Measurements from ENCODE around the gene NXN.
"Not testable (repeated sequence)": the region's sequence is repeated elsewhere in the genome, so short reads cannot be mapped to it uniquely, and the experiment has no call there.

The NXN gene

GRCh38 chr17:752002-752619, 227.5 kb downstream of the NXN start, which contains the start of gene GEMIN4:
Gene GEMIN4 (minus strand): TSS chr17:752264. CDS start chr17:752142, 122 bp downstream.
- peak; percentile 89 to 91 (median 91) for DNase-seq
- 0% methylated on average over 66 of the region's 87 CpGs for WGBS (ENCODE audit: insufficient coverage)
- peak within 1 kb of the TSS; percentile 40 to 88 (median 76) for H3K4me3 ChIP-seq (ENCODE audit: control insufficient read depth in 1 of 7, extremely low read depth in 1 of 7, insufficient read depth in 4 of 7, low read depth in 2 of 7, low read length in 6 of 7)
- H3K9me3 ChIP-seq (ENCODE audit: control extremely low read depth in 1 of 5, control insufficient read depth in 4 of 5, insufficient read depth in 2 of 5, low read depth in 1 of 5, low read length in 4 of 5) = peaks cover 0 to 3% (median 0%) of the 10 kb centered on the region in 5 experiments
- ChIA-PET POLR2A (no interaction called here), CTCF (interaction anchor here (0.5 to 1.8 kb wide), 11 partner anchors 8 to 247 kb away, joined by 3 to 10 read pairs (median 3); no protein-coding TSS in a partner anchor)
- peaks cover 7 to 26% (median 21%) of the 10 kb centered on the region in 4 experiments for H3K4me1 ChIP-seq (ENCODE audit: control extremely low read depth in 1 of 4, control insufficient read depth in 4 of 4, insufficient read depth in 4 of 4, low read length in 3 of 4)
- peak within 1 kb of the TSS; percentile 25 to 73 for H3K27ac ChIP-seq (ENCODE audit: insufficient read depth in 1 of 2, low read depth in 1 of 2, low read length in 2 of 2, poor library complexity in 1 of 2, severe bottlenecking in 2 of 2)
- peaks cover under 1 to 26% (median 18%) of the 10 kb centered on the region in 4 experiments for H3K36me3 ChIP-seq (ENCODE audit: control insufficient read depth in 4 of 4, insufficient read depth in 4 of 4, low read length in 3 of 4)
- H3K27me3 ChIP-seq (replicated peaks in 2 of 5; ENCODE audit: control insufficient read depth in 4 of 5, insufficient read depth in 5 of 5, low read length in 4 of 5) = no peaks in the 10 kb centered on the region

DNA sequence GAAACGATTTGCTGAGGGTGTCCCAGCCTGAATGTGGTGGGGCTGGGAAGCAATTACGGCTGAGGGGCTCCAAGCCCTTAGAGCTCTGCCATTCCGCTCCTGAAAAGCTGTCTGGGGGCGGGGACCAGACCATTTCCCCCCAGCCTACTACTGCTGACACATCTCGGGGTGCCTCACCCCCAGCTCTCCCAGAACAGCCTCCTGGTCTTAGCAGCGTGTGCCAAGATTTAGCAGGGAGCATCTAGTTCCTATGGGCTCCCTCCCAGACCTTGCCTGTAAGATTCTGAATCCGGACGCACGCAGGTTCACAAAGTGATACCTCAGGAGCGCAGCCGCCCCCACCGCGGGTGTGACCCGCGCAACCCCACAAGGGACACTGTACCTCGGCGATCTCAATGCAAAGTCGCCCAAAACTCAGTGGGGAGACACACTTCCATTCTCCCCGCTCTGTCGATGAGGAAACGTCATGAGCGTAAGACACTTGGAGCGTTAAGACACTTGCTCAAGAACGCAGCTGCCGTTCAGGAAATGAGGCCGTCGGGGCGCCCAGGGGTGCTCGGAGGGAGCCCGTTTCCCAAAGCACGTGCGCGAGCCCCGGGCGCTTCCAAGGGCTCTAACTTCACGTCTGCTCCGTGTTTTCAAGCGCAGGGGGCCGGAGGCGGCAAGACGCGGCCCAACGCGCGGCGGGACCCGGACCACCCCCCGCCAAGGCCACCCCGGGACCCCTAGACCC, 228.1 kb downstream of the NXN start:
- POLR2A ChIA-PET = interaction anchor here (0.7 kb wide), 1 partner anchor 30 kb away, joined by 3 read pairs; no protein-coding TSS in a partner anchor
- Histone ChIP-seq H3K4me3 (ENCODE audit: control insufficient read depth in 1 of 7, extremely low read depth in 1 of 7, insufficient read depth in 4 of 7, low read depth in 2 of 7, low read length in 6 of 7) (peak overlapping the region; percentile 40 to 88 (median 76)), H3K36me3 (ENCODE audit: control insufficient read depth in 4 of 4, insufficient read depth in 4 of 4, low read length in 3 of 4) (peaks cover 6 to 26% (median 18%) of the 10 kb centered on the region in 4 experiments), H3K27ac (ENCODE audit: insufficient read depth in 1 of 2, low read depth in 1 of 2, low read length in 2 of 2, poor library complexity in 1 of 2, severe bottlenecking in 2 of 2) (peak overlapping the region in 1 of 2 experiments; percentile 73), H3K4me1 (ENCODE audit: control extremely low read depth in 1 of 4, control insufficient read depth in 4 of 4, insufficient read depth in 4 of 4, low read length in 3 of 4) (peaks cover 7 to 26% (median 21%) of the 10 kb centered on the region in 4 experiments), H3K9me3 (ENCODE audit: control extremely low read depth in 1 of 5, control insufficient read depth in 4 of 5, insufficient read depth in 2 of 5, low read depth in 1 of 5, low read length in 4 of 5) (peaks cover 0 to 3% (median 0%) of the 10 kb centered on the region in 5 experiments), H3K27me3 (replicated peaks in 2 of 5; ENCODE audit: control insufficient read depth in 4 of 5, insufficient read depth in 5 of 5, low read length in 4 of 5) (no peaks in the 10 kb centered on the region)
- WGBS (ENCODE audit: insufficient coverage) = under 1% methylated on average over 42 of the region's 49 CpGs
- CTCF ChIA-PET = interaction anchor here (0.6 to 1.8 kb wide), 6 partner anchors 9 to 21 kb away, joined by 3 to 6 read pairs (median 3); no protein-coding TSS in a partner anchor
- DNase-seq = peak; percentile 39 to 70 (median 63)

GRCh38 chr17:750431-751037, 229.0 kb downstream of the NXN start:
- ChIA-PET CTCF (interaction anchor here (0.8 to 1.6 kb wide), 5 partner anchors 8 to 20 kb away, joined by 3 to 6 read pairs (median 3); no protein-coding TSS in a partner anchor), POLR2A (interaction anchor here (0.7 kb wide), 1 partner anchor 31 kb away, joined by 3 read pairs; no protein-coding TSS in a partner anchor)
- no peak for DNase-seq
- H3K27me3 ChIP-seq (replicated peaks in 2 of 5; ENCODE audit: control insufficient read depth in 4 of 5, insufficient read depth in 5 of 5, low read length in 4 of 5) = no peaks in the 10 kb centered on the region
- H3K36me3 ChIP-seq (ENCODE audit: control insufficient read depth in 4 of 4, insufficient read depth in 4 of 4, low read length in 3 of 4) = peaks cover 6 to 35% (median 26%) of the 10 kb centered on the region in 4 experiments
- H3K4me3 ChIP-seq (ENCODE audit: control insufficient read depth in 1 of 7, extremely low read depth in 1 of 7, insufficient read depth in 4 of 7, low read depth in 2 of 7, low read length in 6 of 7) = peak overlapping the region in 4 of 7 experiments; percentile 6 to 88 (median 77)
- WGBS (ENCODE audit: insufficient coverage) = 100% methylated on average over 6 of the region's 8 CpGs
- peaks cover 7 to 26% (median 21%) of the 10 kb centered on the region in 4 experiments for H3K4me1 ChIP-seq (ENCODE audit: control extremely low read depth in 1 of 4, control insufficient read depth in 4 of 4, insufficient read depth in 4 of 4, low read length in 3 of 4)
- peaks cover 0 to 3% (median 0%) of the 10 kb centered on the region in 5 experiments for H3K9me3 ChIP-seq (ENCODE audit: control extremely low read depth in 1 of 5, control insufficient read depth in 4 of 5, insufficient read depth in 2 of 5, low read depth in 1 of 5, low read length in 4 of 5)
- H3K27ac ChIP-seq (ENCODE audit: insufficient read depth in 1 of 2, low read depth in 1 of 2, low read length in 2 of 2, poor library complexity in 1 of 2, severe bottlenecking in 2 of 2) = no peak overlapping the region

DNA sequence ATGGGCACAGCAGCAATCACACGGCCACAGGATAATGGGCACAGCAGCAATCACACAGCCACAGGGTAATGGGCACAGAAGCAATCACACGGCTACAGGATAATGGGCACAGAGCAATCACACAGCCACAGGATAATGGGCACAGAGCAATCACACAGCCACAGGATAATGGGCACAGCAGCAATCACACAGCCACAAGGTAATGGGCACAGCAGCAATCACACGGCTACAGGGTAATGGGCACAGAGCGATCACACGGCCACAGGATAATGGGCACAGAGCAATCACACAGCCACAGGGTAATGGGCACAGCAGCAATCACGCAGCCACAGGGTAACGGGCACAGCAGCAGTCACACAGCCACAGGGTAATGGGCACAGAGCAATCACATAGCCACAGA, 230.2 kb downstream of the NXN start:
- DNase-seq; H3K9me3 ChIP-seq (ENCODE audit: control extremely low read depth in 1 of 5, control insufficient read depth in 4 of 5, insufficient read depth in 2 of 5, low read depth in 1 of 5, low read length in 4 of 5); H3K27ac ChIP-seq (ENCODE audit: insufficient read depth in 1 of 2, low read depth in 1 of 2, low read length in 2 of 2, poor library complexity in 1 of 2, severe bottlenecking in 2 of 2); H3K27me3 ChIP-seq (replicated peaks in 2 of 5; ENCODE audit: control insufficient read depth in 4 of 5, insufficient read depth in 5 of 5, low read length in 4 of 5); POLR2A ChIA-PET: not testable (repeated sequence)
- peaks cover 12 to 47% (median 38%) of the 10 kb centered on the region in 4 experiments for H3K36me3 ChIP-seq (ENCODE audit: control insufficient read depth in 4 of 4, insufficient read depth in 4 of 4, low read length in 3 of 4)
- H3K4me3 ChIP-seq (ENCODE audit: control insufficient read depth in 1 of 7, extremely low read depth in 1 of 7, insufficient read depth in 4 of 7, low read depth in 2 of 7, low read length in 6 of 7) = peak overlapping the region in 1 of 7 experiments; percentile 29
- CTCF ChIA-PET = interaction anchor here (1.6 kb wide), 1 partner anchor 14 kb away, joined by 3 read pairs; no protein-coding TSS in a partner anchor
- WGBS (ENCODE audit: insufficient coverage) = 63% methylated on average over 5 of the region's 7 CpGs
- H3K4me1 ChIP-seq (ENCODE audit: control extremely low read depth in 1 of 4, control insufficient read depth in 4 of 4, insufficient read depth in 4 of 4, low read length in 3 of 4) = peaks cover 7 to 26% (median 21%) of the 10 kb centered on the region in 4 experiments

Measured in common myeloid progenitor, CD34-positive (primary cell).